Stimulated activated memory B cell treated with anti-CD40 and anti-IgM and Interleukin-4, amounts not matched to agents 10 μg/mL and 1 μg/mL and 100 μg/mL, for 72 hours (primary cell): ENCODE results near the gene SLC22A4.

Experiments used
- ATAC-seq: fragments of 150-1000 bp; cut with Tn5 transposase; 2 replicates; pipeline ENCODE4 v1.10.0; 2021
- H3K27ac Mint-ChIP-seq: one replicate; pipeline ENCODE4 v1.8.0; 2022; ENCODE audit warnings: mild to moderate bottlenecking, mixed read lengths
- H3K27me3 Mint-ChIP-seq: one replicate; pipeline ENCODE4 v1.8.0; 2022; ENCODE audit warnings: mixed read lengths
- H3K36me3 Mint-ChIP-seq: one replicate; pipeline ENCODE4 v1.8.0; 2022; ENCODE audit warnings: mixed read lengths
- H3K4me1 Mint-ChIP-seq: one replicate; pipeline ENCODE4 v1.8.0; 2022; ENCODE audit warnings: mixed read lengths
- H3K4me3 Mint-ChIP-seq: one replicate; pipeline ENCODE4 v1.8.0; 2022; ENCODE audit warnings: mild to moderate bottlenecking, moderate library complexity, mixed read lengths
- H3K9me3 Mint-ChIP-seq: one replicate; pipeline ENCODE4 v1.8.0; 2022; ENCODE audit warnings: mixed read lengths

The SLC22A4 gene

GRCh38 chr5:132362086-132362485 lies 67.9 kb downstream of the SLC22A4 start:
- Mint-ChIP-seq H3K36me3 (peaks cover 23% of the 10 kb centered on the region), H3K4me3 (no peak overlapping the region), H3K9me3 (no peaks in the 10 kb centered on the region), H3K27ac (no peak overlapping the region), H3K4me1 (no peaks in the 10 kb centered on the region), H3K27me3 (no peaks in the 10 kb centered on the region)
- ATAC-seq = no peak

GRCh38 chr5:132363431-132364112 lies 69.4 kb downstream of the SLC22A4 start:
- Mint-ChIP-seq H3K27me3 (no peaks in the 10 kb centered on the region), H3K36me3 (peaks cover 23% of the 10 kb centered on the region), H3K9me3 (no peaks in the 10 kb centered on the region), H3K27ac (no peak overlapping the region), H3K4me3 (no peak overlapping the region), H3K4me1 (no peaks in the 10 kb centered on the region)
- no peak for ATAC-seq

GRCh38 chr5:132364319-132364718 lies 70.1 kb downstream of the SLC22A4 start:
- no peaks in the 10 kb centered on the region for H3K27me3 Mint-ChIP-seq
- no peak for ATAC-seq
- no peaks in the 10 kb centered on the region for H3K9me3 Mint-ChIP-seq
- no peak overlapping the region for H3K4me3 Mint-ChIP-seq
- H3K27ac Mint-ChIP-seq = no peak overlapping the region
- peaks cover 5% of the 10 kb centered on the region for H3K4me1 Mint-ChIP-seq
- H3K36me3 Mint-ChIP-seq = peaks cover 23% of the 10 kb centered on the region

- peaks cover 7% of the 10 kb centered on the region for H3K4me1 Mint-ChIP-seq
- no peak overlapping the region for H3K4me3 Mint-ChIP-seq
- ATAC-seq = no peak
- peaks cover 20% of the 10 kb centered on the region for H3K36me3 Mint-ChIP-seq
- H3K9me3 Mint-ChIP-seq = no peaks in the 10 kb centered on the region
- H3K27me3 Mint-ChIP-seq = no peaks in the 10 kb centered on the region
- H3K27ac Mint-ChIP-seq = no peak overlapping the region
Measured at GRCh38 chr5:132365213-132365612, 71.0 kb downstream of the SLC22A4 start.

- peaks cover 13% of the 10 kb centered on the region for H3K36me3 Mint-ChIP-seq
- ATAC-seq = no peak
- H3K4me3 Mint-ChIP-seq = no peak overlapping the region
- peaks cover 24% of the 10 kb centered on the region for H3K4me1 Mint-ChIP-seq
- H3K27me3 Mint-ChIP-seq = no peaks in the 10 kb centered on the region
- no peak overlapping the region for H3K27ac Mint-ChIP-seq
- no peaks in the 10 kb centered on the region for H3K9me3 Mint-ChIP-seq
Measured at GRCh38 chr5:132368186-132368585, 74.0 kb downstream of the SLC22A4 start.

GRCh38 chr5:132369007-132369473 lies 74.8 kb downstream of the SLC22A4 start:
- H3K36me3 Mint-ChIP-seq = peaks cover 7% of the 10 kb centered on the region
- no peaks in the 10 kb centered on the region for H3K27me3 Mint-ChIP-seq
- peak overlapping the region; percentile 90 for H3K27ac Mint-ChIP-seq
- ATAC-seq = no peak
- H3K9me3 Mint-ChIP-seq = no peaks in the 10 kb centered on the region
- peaks cover 24% of the 10 kb centered on the region for H3K4me1 Mint-ChIP-seq
- peak overlapping the region; percentile 84 for H3K4me3 Mint-ChIP-seq

- Mint-ChIP-seq H3K27ac (peak within 1 kb of the TSS; percentile 90), H3K27me3 (no peaks in the 10 kb centered on the region), H3K36me3 (peaks cover 3% of the 10 kb centered on the region), H3K4me3 (peak within 1 kb of the TSS; percentile 84), H3K4me1 (peaks cover 24% of the 10 kb centered on the region), H3K9me3 (no peaks in the 10 kb centered on the region)
- peak; percentile 97 for ATAC-seq
Measured at GRCh38 chr5:132369474-132370180, 75.4 kb downstream of the SLC22A4 start, which contains the start of gene SLC22A5. SLC22A5 (plus strand) TSS chr5:132369710; CDS start chr5:132369973, 263 bp downstream.

- Mint-ChIP-seq H3K27ac (peak overlapping the region; percentile 90), H3K36me3 (no peaks in the 10 kb centered on the region), H3K9me3 (no peaks in the 10 kb centered on the region), H3K4me1 (peaks cover 24% of the 10 kb centered on the region), H3K27me3 (no peaks in the 10 kb centered on the region), H3K4me3 (peak overlapping the region; percentile 84)
- no peak for ATAC-seq
Measured at GRCh38 chr5:132370181-132370970, 76.2 kb downstream of the SLC22A4 start.

- no peak for ATAC-seq
- peak overlapping the region; percentile 90 for H3K27ac Mint-ChIP-seq
- no peaks in the 10 kb centered on the region for H3K9me3 Mint-ChIP-seq
Measured at GRCh38 chr5:132370971-132371602, 76.9 kb downstream of the SLC22A4 start.

GRCh38 chr5:132371603-132371994 lies 77.4 kb downstream of the SLC22A4 start:
- Mint-ChIP-seq H3K27ac (no peak overlapping the region), H3K9me3 (no peaks in the 10 kb centered on the region), H3K27me3 (no peaks in the 10 kb centered on the region), H3K4me1 (peaks cover 24% of the 10 kb centered on the region), H3K4me3 (no peak overlapping the region), H3K36me3 (no peaks in the 10 kb centered on the region)
- ATAC-seq = no peak

More at GRCh38 chr5:132370971-132371602, 76.9 kb downstream of the SLC22A4 start:
- Mint-ChIP-seq H3K36me3 (no peaks in the 10 kb centered on the region), H3K27me3 (no peaks in the 10 kb centered on the region), H3K4me3 (peak overlapping the region; percentile 84), H3K4me1 (peaks cover 24% of the 10 kb centered on the region)

- Mint-ChIP-seq H3K36me3 (no peaks in the 10 kb centered on the region), H3K4me1 (peaks cover 24% of the 10 kb centered on the region), H3K9me3 (no peaks in the 10 kb centered on the region), H3K4me3 (no peak overlapping the region), H3K27ac (no peak overlapping the region), H3K27me3 (no peaks in the 10 kb centered on the region)
- ATAC-seq = no peak
Measured at GRCh38 chr5:132372127-132372526, 77.9 kb downstream of the SLC22A4 start.

GRCh38 chr5:132372542-132372941 lies 78.3 kb downstream of the SLC22A4 start:
- Mint-ChIP-seq H3K27me3 (no peaks in the 10 kb centered on the region), H3K9me3 (no peaks in the 10 kb centered on the region), H3K27ac (no peak overlapping the region), H3K4me1 (peaks cover 24% of the 10 kb centered on the region), H3K4me3 (no peak overlapping the region), H3K36me3 (no peaks in the 10 kb centered on the region)
- ATAC-seq = no peak

- Mint-ChIP-seq H3K4me1 (peaks cover 9% of the 10 kb centered on the region), H3K27ac (no peak overlapping the region), H3K27me3 (no peaks in the 10 kb centered on the region), H3K4me3 (no peak overlapping the region), H3K9me3 (no peaks in the 10 kb centered on the region), H3K36me3 (peaks cover 11% of the 10 kb centered on the region)
- ATAC-seq = no peak
Measured at GRCh38 chr5:132375957-132376356, 81.8 kb downstream of the SLC22A4 start.

GRCh38 chr5:132376694-132377641 lies 82.8 kb downstream of the SLC22A4 start:
- no peak overlapping the region for H3K4me3 Mint-ChIP-seq
- ATAC-seq = no peak
- peaks cover 11% of the 10 kb centered on the region for H3K36me3 Mint-ChIP-seq
- H3K27ac Mint-ChIP-seq = no peak overlapping the region
- no peaks in the 10 kb centered on the region for H3K4me1 Mint-ChIP-seq
- H3K27me3 Mint-ChIP-seq = no peaks in the 10 kb centered on the region
- H3K9me3 Mint-ChIP-seq = no peaks in the 10 kb centered on the region
